CD4-positive, alpha-beta T cell treated with Interleukin-1 beta for 1 hour (primary cell): ENCODE results near the gene IL21R.
A peak's percentile ranks its signal among the peaks of the same experiment; 100 is the strongest.

Source experiments
- DNase-seq, 2 donors: peaks; one replicate each; pipeline ENCODE4 v3.0.0-alpha.2; 2020 to 2022

IL21R gene

DNA sequence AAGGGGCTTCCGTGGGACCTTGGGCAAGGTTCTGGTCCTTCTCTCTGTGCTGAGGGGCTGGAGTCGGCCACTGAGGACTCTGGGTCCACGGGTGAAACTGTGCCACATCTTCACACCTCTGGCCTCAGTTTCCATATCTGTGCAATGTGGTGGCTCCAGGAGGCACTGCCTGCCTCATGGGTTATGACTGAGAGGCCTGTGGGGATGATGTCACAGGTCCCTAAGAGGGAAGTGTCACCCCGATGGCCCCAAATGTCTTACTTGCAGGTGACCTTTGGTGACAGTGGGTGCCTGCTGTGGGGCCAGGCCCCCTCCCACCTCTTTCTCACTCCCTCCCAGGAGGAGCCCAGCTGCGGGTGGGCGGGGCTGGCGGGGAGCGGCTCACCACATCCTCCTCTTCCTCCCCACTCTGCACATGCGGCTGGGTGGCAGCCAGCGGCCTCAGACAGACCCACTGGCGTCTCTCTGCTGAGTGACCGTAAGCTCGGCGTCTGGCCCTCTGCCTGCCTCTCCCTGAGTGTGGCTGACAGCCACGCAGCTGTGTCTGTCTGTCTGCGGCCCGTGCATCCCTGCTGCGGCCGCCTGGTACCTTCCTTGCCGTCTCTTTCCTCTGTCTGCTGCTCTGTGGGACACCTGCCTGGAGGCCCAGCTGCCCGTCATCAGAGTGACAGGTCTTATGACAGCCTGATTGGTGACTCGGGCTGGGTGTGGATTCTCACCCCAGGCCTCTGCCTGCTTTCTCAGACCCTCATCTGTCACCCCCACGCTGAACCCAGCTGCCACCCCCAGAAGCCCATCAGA, at the start of gene IL21R:
Gene IL21R (plus strand): TSS at position 407 of the 801 bp plus-strand sequence. CDS start 27,898 bp downstream, outside the sequence.
- peak; percentile 88 to 92 for DNase-seq

DNA sequence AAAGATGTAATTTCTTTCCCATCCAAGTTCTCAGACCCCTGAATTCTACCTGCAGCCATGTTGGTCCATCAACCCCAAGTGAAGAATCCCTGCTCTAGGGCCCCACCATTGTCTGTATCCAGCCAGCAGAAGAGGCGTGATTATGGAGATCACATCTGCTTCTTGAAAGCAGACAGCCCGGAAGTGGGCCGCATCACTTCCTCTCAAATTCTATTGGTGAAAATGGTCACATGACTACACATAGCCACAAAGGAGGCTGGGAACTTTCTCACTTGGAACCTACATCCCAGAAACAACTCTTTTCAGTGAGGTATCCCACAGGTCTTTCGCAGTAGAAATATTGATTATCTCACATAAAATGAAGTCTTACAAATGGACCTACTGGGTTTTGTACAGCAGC, 48.1 kb upstream of the IL21R start:
- DNase-seq = no peak

DNA sequence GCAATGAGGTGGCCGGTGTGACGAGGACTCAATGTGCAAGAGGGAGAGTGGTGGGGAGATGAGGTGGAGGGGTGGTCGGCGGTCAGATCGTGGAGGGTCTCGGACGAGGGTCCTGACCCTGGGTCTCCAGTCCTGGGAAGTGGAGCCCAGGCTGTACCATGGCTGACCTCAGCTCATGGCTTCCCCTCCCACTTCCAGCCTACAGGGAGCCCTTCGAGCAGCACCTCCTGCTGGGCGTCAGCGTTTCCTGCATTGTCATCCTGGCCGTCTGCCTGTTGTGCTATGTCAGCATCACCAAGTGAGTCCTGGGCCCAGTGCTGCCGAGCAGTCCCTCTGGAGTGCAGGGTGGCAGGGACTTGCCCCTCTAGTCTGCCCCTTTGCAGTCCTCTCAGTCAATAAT, 46.4 kb upstream of the IL21R start:
- DNase-seq = peak; percentile 42 to 61

DNA sequence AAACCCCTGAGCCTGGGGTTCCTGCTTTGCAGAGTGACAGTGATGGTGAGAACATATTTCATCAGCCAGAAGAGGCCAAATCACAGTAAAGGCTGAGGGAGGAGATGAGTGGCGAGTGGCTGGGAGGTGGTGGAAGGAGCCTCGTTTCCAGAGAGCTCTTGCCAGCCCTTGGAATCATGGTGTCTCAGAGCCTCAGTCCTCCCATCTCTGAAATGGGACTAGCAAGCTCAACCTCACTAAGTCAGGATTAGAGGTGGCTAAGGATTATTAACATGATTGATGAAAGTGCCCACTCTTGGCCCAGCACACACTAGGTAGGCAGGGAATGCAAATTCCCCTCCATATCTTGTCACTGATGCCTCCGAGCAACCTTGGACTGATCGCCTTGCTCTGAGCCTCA, 45.2 kb upstream of the IL21R start:
- no peak for DNase-seq

DNA sequence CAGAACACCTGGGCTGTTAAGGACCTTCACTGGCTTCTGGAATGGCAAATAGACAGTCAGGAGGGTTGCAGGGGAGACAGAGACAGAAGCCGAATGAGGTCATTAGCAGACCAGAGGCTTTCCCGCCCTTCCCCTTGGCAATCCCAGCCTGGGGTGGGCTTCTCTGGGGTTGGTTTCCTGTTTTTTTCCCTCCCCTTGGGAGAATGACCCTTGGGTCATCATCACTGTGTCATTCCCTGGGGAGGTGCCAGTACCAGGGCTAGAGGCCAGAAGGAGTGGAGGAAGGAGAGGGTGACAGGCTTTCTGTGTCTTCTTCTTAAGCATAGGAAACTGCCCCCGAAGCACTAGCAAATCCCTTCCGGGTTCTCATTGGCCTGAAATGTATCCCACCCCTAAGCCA, 42.9 kb upstream of the IL21R start:
- DNase-seq = no peak

DNA sequence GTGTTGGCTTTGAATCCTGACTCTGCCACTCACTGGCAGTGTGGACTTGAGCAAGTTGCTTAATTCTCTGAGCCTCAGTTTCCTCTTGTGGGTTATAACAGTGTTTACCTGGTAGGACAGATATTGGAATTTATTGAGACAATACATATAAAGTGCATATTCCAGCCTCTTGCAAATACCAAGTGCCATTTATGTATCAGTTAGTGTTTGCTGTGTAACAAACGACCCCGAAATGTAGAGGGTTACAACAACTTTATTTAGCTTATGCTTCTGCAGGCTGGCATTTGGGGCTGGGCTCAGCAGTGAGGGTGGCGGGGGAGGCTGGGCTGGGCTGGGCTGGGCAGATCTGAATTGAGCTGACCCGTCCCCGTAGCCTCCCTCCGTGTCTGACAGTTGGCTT, 42.4 kb upstream of the IL21R start:
- DNase-seq = no peak

DNA sequence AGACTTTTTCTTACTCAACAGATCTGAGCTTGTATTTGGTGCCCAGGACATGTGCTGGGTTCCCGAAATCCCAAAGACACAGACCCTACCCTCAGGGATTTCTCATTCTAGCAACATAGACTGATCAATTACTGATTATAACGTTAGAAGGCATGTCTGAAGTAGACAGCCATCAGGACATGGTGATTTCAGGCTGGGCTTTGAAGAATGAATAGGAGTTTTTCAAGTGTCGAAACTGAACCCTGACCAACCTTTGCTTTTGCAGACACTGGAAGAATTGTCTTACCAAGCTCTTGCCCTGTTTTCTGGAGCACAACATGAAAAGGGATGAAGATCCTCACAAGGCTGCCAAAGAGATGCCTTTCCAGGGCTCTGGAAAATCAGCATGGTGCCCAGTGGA, 40.0 kb upstream of the IL21R start:
- DNase-seq = no peak

DNA sequence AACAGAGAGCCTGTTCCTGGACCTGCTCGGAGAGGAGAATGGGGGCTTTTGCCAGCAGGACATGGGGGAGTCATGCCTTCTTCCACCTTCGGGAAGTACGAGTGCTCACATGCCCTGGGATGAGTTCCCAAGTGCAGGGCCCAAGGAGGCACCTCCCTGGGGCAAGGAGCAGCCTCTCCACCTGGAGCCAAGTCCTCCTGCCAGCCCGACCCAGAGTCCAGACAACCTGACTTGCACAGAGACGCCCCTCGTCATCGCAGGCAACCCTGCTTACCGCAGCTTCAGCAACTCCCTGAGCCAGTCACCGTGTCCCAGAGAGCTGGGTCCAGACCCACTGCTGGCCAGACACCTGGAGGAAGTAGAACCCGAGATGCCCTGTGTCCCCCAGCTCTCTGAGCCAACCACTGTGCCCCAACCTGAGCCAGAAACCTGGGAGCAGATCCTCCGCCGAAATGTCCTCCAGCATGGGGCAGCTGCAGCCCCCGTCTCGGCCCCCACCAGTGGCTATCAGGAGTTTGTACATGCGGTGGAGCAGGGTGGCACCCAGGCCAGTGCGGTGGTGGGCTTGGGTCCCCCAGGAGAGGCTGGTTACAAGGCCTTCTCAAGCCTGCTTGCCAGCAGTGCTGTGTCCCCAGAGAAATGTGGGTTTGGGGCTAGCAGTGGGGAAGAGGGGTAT, 39.3 kb upstream of the IL21R start:
- DNase-seq = no peak

DNA sequence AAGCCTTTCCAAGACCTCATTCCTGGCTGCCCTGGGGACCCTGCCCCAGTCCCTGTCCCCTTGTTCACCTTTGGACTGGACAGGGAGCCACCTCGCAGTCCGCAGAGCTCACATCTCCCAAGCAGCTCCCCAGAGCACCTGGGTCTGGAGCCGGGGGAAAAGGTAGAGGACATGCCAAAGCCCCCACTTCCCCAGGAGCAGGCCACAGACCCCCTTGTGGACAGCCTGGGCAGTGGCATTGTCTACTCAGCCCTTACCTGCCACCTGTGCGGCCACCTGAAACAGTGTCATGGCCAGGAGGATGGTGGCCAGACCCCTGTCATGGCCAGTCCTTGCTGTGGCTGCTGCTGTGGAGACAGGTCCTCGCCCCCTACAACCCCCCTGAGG, 38.7 kb upstream of the IL21R start:
- DNase-seq = no peak

DNA sequence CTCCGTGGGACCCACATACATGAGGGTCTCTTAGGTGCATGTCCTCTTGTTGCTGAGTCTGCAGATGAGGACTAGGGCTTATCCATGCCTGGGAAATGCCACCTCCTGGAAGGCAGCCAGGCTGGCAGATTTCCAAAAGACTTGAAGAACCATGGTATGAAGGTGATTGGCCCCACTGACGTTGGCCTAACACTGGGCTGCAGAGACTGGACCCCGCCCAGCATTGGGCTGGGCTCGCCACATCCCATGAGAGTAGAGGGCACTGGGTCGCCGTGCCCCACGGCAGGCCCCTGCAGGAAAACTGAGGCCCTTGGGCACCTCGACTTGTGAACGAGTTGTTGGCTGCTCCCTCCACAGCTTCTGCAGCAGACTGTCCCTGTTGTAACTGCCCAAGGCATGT, 38.2 kb upstream of the IL21R start:
- no peak for DNase-seq

DNA sequence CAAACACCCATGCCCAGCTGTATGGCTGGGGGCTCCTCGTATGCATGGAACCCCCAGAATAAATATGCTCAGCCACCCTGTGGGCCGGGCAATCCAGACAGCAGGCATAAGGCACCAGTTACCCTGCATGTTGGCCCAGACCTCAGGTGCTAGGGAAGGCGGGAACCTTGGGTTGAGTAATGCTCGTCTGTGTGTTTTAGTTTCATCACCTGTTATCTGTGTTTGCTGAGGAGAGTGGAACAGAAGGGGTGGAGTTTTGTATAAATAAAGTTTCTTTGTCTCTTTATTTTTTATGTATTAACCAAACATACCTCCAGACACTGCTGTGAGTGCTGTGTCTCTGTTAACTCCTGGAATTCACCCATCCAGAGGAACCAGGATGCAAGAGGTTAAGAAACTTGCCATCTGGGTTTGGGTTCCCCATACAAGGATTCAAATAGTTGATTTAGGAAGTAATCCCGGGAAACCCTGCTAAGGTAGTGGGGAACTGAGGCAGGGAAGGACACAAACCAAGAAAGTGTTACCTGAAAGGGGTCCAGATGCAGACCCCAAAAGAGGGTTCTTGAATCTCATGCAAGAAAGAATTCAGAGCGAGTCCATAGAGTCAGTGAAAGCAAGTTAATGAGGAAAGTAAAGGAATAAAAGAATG, 37.4 kb upstream of the IL21R start:
- DNase-seq = no peak

DNA sequence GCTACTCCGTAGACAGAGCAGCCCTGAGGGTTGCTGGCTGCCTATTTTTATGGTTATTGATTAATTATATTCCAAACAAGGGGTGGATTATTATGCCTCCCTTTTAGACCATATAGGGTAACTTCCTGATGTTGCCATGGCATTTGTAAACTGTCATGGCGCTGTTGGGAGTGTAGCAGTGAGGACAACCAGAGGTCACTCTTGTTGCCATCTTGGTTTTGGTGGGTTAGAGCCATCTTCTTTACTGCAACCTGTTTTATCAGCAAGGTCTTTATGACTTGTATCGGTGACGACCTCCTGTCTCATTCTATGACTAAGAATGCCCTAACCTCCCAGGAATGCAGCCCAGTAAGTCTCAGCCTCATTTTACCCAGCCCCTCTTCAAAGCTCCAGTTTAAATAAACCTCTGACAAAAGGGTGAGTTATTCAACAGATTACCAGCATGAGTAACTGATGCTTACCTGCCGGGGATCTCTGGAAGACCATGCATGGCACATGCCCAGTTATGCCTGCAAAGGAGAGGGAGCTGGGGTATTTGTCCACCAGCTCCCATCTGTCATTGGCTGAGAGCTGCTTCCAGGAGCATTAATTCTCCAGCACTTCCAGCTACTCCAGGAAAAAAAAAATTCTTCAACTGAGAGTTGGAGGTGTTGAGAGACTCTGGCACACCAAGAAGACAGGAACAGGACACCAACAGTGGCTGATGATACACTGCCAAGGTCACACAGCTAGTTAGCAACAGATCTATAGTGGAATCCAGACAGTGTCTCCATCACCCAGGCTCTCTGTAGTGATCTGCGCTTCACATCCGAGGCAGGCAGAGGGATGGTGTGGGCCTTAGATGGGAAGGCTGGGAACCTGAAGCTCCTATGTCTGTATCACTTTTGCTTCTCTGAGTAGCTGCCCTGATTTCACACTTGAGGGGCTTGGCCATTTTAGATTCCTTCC, 36.6 kb upstream of the IL21R start:
- no peak for DNase-seq

DNA sequence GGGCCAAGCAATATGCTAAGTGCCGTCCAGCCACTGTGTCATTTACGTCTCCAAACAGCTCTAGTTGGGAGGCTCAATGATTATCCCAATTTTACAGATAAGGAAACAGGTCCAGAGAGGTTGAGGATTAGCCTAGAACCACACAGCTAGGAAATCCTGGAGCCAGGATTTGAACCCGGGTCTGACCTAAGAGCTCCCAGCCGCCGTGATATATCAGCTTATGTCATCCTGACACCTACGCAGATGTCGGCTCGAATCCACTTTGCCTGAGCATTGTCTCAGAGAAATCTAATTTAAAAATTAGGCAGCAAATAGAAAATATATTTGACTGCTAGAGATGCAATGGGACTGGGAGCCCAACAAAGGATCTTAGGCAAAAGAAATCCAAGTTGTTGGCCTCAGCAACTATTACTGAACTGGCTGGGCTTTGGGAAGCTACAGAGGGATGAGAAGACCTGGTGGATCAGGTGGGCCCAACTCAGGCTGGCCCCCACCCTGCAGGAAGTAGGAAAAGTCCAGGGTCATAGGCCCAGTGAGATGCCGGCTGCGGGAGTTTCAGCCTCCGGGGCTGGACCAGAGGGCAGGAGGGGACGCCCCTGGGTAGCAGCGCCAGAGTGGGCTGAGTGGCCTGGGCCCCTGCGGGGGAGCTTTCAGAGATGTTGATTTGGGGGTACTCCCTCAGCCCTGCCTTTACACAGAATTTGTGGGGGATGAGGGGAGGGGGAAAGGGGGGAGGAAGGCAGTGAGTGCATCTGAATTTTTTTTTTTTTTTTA, 35.1 kb upstream of the IL21R start:
- no peak for DNase-seq

DNA sequence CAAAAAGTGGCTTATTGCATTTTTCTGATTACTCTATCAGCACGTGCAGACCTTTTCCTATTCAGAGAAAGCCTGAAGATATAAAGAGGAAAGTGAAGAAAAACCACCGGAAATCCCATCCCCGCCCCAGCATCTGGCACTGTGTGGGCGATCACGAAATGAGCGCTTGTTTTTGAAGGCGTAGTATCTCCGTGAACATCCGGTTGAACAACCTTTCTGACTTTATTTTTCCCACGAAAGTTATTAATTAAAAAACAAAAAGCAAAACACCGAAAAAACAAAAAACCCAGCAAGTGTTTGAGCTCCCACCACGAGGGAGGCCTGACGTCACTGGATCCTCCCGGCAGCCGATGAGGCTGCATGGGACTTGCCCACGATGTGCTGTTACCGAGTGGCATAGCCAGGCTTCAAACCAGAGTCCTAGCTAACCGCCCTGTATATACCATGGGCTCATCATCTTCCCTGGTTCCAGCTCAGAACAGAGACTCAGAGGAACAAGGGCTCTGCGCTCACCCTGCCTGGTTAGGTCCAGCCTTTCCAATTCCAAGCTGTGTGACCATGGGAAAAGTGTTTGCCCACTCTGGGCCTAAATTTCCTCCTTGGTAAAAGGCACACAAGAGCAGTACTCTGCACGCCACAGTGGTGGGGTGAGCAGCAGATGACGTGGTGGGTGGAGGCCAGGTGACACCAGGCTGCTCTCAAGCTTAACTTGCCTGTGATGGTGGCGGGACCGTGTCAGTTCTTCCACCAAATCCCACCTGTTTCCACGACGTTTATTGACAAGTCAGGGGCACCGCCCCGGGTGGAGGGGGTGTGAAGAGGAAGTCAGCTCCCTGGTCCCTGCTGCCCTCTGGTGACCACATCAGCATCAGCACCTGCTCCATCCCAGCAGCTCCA, 34.3 kb upstream of the IL21R start:
- DNase-seq = peak; percentile 88 to 92

DNA sequence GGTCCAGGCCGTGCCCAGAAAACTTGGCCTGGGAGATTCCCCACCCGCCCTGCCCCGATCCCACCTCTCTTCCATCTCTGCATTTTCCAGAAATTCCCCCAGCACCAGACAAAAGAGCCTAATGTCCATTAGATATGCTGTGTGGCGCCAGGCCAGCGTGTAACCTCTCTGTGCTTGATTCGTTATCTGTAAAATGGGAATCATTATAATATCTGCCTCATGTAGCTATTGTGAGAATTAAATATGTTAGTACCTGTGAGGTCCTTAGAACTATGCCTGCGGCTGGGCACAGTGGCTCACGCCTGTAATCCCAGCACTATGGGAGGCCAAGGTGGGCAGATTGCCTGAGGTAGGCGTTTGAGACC, 33.6 kb upstream of the IL21R start:
- no peak for DNase-seq

DNA sequence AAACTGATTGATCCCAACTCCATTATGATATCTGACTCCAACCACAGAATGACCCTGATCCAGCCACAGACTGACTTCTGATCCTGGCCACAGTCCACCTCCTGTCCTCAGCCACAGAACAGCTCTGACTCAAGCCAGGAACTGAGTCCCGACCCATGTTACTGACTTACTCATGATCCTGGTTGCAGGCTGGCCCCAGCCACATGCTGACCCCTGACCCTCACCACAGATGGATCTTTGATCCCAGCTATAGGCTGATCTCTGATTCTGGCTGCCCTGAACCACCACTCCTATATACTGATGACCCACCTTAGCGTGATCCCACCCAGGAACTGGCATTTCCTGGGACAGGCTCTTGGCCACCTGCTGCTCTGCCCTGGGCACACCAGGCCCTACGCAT, 32.2 kb upstream of the IL21R start:
- DNase-seq = no peak

DNA sequence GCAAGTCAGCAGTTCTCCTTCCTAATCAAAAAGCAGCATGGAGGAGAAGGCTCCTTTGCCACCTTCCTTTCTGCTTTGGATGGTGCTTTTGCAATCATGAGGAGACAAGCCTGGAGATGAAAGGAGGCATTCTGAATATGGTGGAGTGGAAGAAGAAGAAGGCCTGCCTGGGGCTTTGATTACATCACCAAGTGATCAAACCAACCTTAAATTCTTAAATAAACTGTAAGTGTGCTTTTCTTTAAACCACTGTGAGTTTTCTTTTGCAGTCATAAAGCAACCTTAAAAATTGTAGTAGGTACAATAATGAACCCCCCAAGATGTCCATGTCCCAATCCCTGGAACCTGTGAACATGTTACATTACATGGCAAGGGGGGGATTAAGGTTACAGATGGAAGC, 31.7 kb upstream of the IL21R start:
- no peak for DNase-seq

DNA sequence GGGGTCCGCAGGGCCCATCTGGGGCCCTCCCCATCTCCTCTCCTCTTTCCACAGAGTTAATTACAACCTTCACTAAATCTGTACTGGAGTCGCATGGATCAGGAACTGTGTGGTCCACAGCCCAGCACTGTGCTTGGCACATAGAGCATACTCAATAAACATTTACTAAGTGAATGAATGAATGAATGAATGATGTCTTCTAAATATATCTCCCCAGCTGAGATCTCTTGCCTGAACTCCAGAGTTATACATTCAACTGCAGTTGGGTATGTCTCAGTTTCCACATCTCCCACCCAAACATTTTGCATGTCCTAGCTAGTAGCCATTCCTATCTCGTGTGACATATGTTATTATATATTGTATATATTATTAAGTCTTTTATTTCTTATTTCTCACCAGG, 28.7 kb upstream of the IL21R start:
- DNase-seq = no peak

DNA sequence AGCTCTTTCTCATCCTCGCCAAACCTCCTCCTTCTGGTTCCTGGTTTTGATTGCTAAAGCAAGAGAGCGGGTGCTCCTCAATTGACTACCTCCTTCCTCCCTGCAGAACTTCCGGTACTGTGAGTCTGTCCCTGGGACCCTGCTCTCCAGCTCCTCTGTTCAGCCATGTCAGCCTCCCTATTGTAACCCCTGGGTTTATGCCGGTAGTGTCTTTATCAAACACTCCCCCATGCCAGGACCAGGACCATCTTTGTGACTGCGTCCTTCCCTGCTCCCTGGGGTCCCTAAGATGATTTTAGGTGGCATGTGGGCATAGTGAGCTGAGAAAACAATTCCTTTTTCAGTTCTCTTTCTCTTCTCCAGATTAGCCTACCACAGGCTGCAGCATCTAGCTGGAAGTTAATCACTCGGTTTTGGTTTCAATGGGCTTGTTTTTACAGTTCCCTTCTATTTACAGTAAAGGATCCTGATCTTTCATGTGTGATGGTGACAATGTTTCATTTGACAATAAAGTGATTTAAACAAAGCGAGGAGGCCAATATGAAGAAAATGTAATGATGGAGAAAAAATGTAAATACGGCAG, 27.7 kb upstream of the IL21R start:
- DNase-seq = no peak

DNA sequence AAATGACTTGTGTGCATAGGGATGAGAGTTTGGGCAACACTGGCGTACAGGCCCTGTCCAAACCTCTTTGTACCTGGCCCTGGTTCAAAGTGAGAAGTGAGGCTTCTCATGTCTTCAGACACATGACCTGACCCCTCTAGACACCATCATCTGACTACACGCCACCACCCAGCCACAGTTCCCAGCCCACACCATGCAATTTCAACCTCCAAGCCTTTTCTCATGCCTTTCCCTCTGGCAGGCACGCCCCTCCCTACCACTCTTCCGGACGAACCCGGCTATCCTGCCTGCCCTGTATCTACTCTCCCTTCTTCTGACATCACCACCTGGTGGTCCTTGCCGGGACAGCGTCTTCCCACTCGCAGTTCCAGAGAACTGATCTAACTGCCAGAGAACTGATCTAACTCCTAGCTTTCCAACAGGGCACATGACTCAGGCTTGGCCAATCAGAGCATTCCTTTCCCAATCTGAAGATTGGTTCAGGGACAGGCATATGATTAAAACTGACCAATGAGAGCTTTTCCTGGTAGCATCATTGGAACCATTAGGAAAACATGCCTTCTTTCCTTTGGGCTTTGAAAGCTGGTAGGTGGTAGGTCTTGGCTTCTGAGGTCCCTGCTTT, 27.1 kb upstream of the IL21R start:
- peak; percentile 41 to 56 for DNase-seq
